Stomach (tissue), 4 donors: ENCODE results near the gene AADACL2.

Source experiments
- EP300 ChIP-seq: sonication (generic); formaldehyde crosslinking; IDR thresholded peaks from one replicate; pipeline ENCODE4 v1.6.1; 2017; ENCODE audit warnings: antibody characterized with exemption
- POLR2A ChIP-seq, 4 donors: fragments of 450-650 bp; IDR thresholded peaks; one replicate each; pipeline ENCODE4 v1.6.1; 2016; ENCODE audit warnings: antibody characterized with exemption in 4 of 4, control low read depth in 2 of 4, mild to moderate bottlenecking in 1 of 4, moderate library complexity in 1 of 4
- POLR2AphosphoS5 ChIP-seq, 3 donors: sonication (generic); formaldehyde crosslinking; IDR thresholded peaks; one replicate each; pipeline ENCODE4 v1.6.1; 2016; ENCODE audit warnings: antibody characterized with exemption in 3 of 3
- TF ChIP-seq, protein P1 (sequence below), 7 experiments: fragments of 450-650 bp in 4 of 7; fragments of 200-600 bp in 3 of 7; sonication (generic) in 3 of 7; IDR thresholded peaks; one replicate each; pipeline ENCODE4 v1.5.1; 2016 to 2019; ENCODE audit warnings: antibody characterized with exemption in 7 of 7, control low read depth in 2 of 7, mild to moderate bottlenecking in 1 of 7

DNA sequence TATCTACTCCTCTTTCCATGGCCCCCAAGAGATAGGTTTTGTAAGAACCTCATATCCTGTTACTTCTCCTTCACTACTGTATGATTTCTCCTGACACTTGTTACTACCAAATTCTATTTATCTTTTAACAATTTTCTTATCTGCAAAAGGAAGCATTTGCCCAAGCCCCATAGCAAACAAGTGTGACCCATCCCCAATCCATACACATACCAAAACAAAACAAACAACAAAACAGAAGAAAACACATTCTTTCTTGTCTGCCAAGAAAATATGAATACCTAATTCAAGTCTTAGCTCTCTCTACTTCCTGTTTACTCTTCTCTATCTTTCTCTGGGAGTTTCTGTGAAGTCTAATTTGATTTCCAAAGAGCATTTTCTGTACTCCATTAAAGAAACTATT is 41.2 kb downstream of the AADACL2 start:
- TF ChIP-seq, protein P1, sequence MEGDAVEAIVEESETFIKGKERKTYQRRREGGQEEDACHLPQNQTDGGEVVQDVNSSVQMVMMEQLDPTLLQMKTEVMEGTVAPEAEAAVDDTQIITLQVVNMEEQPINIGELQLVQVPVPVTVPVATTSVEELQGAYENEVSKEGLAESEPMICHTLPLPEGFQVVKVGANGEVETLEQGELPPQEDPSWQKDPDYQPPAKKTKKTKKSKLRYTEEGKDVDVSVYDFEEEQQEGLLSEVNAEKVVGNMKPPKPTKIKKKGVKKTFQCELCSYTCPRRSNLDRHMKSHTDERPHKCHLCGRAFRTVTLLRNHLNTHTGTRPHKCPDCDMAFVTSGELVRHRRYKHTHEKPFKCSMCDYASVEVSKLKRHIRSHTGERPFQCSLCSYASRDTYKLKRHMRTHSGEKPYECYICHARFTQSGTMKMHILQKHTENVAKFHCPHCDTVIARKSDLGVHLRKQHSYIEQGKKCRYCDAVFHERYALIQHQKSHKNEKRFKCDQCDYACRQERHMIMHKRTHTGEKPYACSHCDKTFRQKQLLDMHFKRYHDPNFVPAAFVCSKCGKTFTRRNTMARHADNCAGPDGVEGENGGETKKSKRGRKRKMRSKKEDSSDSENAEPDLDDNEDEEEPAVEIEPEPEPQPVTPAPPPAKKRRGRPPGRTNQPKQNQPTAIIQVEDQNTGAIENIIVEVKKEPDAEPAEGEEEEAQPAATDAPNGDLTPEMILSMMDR (IDR thresholded peaks at IDR 0.05), result no peak
- TF ChIP-seq POLR2AphosphoS5 (IDR thresholded peaks at IDR 0.05), result no peak
- no peak for TF ChIP-seq POLR2A (IDR thresholded peaks at IDR 0.05)
- TF ChIP-seq EP300, result no peak
